Esophagus muscularis mucosa (tissue), 4 donors: ENCODE results near the gene STK24. TPM values are rescaled to one million over a fixed set of nuclear protein-coding genes. Genes with fewer than 3 reads are reported as not detected.

ENCODE experiments used
- DNase-seq: peaks from one replicate; pipeline ENCODE4 v3.0.0-alpha.2; 2017; ENCODE audit errors: extremely low spot score
- H3K27ac ChIP-seq, 4 donors: fragments of 200-600 bp; sonication (generic); replicated peaks in 1 of 4; 1 replicate in 3 of 4; 2 replicates in 1 of 4; pipeline ENCODE4 v1.5.1; 2016 to 2019; ENCODE audit warnings: mild to moderate bottlenecking in 1 of 4
- H3K27me3 ChIP-seq, 4 donors: fragments of 200-600 bp; sonication (generic); one replicate each; pipeline versions ENCODE4 v1.5.1 to v1.6.0; 2016 to 2019
- H3K36me3 ChIP-seq, 4 donors: fragments of 200-600 bp; sonication (generic); one replicate each; pipeline ENCODE4 v1.5.1; 2016 to 2019
- H3K4me1 ChIP-seq, 4 donors: fragments of 200-600 bp; sonication (generic); one replicate each; pipeline ENCODE4 v1.5.1; 2016 to 2019
- H3K4me3 ChIP-seq, 4 donors: fragments of 200-600 bp; sonication (generic); 1 replicate in 2 of 4; 2 replicates in 2 of 4; pipeline ENCODE4 v1.5.1; 2016 to 2019; ENCODE audit warnings: mild to moderate bottlenecking in 4 of 4, moderate library complexity in 1 of 4
- H3K9me3 ChIP-seq, 4 donors: fragments of 200-600 bp; sonication (generic); 1 replicate in 3 of 4; 2 replicates in 1 of 4; pipeline ENCODE4 v1.5.1; 2016 to 2019
- CTCF ChIP-seq, 3 experiments: fragments of 200-600 bp in 2 of 3; fragments of 450-650 bp in 1 of 3; sonication (generic) in 2 of 3; IDR thresholded peaks; one replicate each; pipeline ENCODE4 v1.5.1; 2017 to 2019; ENCODE audit warnings: antibody characterized with exemption in 3 of 3, mild to moderate bottlenecking in 2 of 3, moderate library complexity in 1 of 3
- EP300 ChIP-seq: sonication (generic); formaldehyde crosslinking; IDR thresholded peaks from one replicate; pipeline ENCODE4 v1.6.1; 2017; ENCODE audit warnings: antibody characterized with exemption
- POLR2A ChIP-seq: fragments of 450-650 bp; IDR thresholded peaks from one replicate; pipeline ENCODE4 v1.6.1; 2017; ENCODE audit warnings: antibody characterized with exemption, moderate library complexity, mild to moderate bottlenecking, low read depth
- POLR2AphosphoS5 ChIP-seq, 2 donors: sonication (generic); formaldehyde crosslinking; IDR thresholded peaks; one replicate each; pipeline ENCODE4 v1.6.1; 2017; ENCODE audit warnings: antibody characterized with exemption in 2 of 2
- WGBS: methylation state at CpG from one replicate; pipeline ENCODE4 v1.1.5; 2018; 5-methylcytosine and 5-hydroxymethylcytosine counted together
- intact Hi-C: fragments of 100-400 bp; cut with DNase I; formaldehyde crosslinking; loops from one replicate; pipeline ENCODE4 v1.15.1; 2023
- total RNA-seq, 4 donors: library from RNA; depleted of rRNA; stranded (reverse); fragments of >200 nt; gene quantifications; one replicate each; pipeline versions ENCODE4 v1.1.0 to v1.2.1, GENCODE V29; 2016

Gene STK24
- total RNA-seq, 4 donors from 2014 or later = 61.9 to 108 (median 96.7) TPM

GRCh38 chr13:98586400-98587345 is 9.8 kb upstream of the STK24 start:
- DNase-seq = no peak
- 89% methylated on average over 4 of the region's 4 CpGs for WGBS
- Histone ChIP-seq H3K4me1 (peaks cover 0 to 18% (median 18%) of the 10 kb centered on the region in 4 donors), H3K27me3 (no peaks in the 10 kb centered on the region), H3K4me3 (no peak overlapping the region), H3K27ac (no peak overlapping the region), H3K9me3 (peaks cover 0 to 3% (median 0%) of the 10 kb centered on the region in 4 donors), H3K36me3 (no peaks in the 10 kb centered on the region)
- no peak for TF ChIP-seq POLR2AphosphoS5 (IDR thresholded peaks at IDR 0.05)
- no peak for TF ChIP-seq EP300
- TF ChIP-seq CTCF (IDR thresholded peaks at IDR 0.05) = no peak
- TF ChIP-seq POLR2A = no peak
- intact Hi-C loops = no loop called here

- intact Hi-C loops = no loop called here
- no peak overlapping the region for H3K4me3 ChIP-seq
- 86% methylated on average over 3 of the region's 3 CpGs for WGBS
- H3K27ac ChIP-seq = no peak overlapping the region
- no peaks in the 10 kb centered on the region for H3K36me3 ChIP-seq
- H3K27me3 ChIP-seq = no peaks in the 10 kb centered on the region
- no peak for DNase-seq
- TF ChIP-seq POLR2AphosphoS5 (IDR thresholded peaks at IDR 0.05) = no peak
- TF ChIP-seq EP300 = no peak
- TF ChIP-seq CTCF (IDR thresholded peaks at IDR 0.05) = no peak
- no peak for TF ChIP-seq POLR2A
- peaks cover 0 to 3% (median 0%) of the 10 kb centered on the region in 4 donors for H3K9me3 ChIP-seq
- H3K4me1 ChIP-seq = peaks cover 0 to 24% (median 19%) of the 10 kb centered on the region in 4 donors
Observed at GRCh38 chr13:98585946-98586345, 9.0 kb upstream of the STK24 start.

- Histone ChIP-seq H3K36me3 (no peaks in the 10 kb centered on the region), H3K4me3 (no peak overlapping the region), H3K27me3 (no peaks in the 10 kb centered on the region), H3K27ac (no peak overlapping the region), H3K4me1 (peaks cover 0 to 24% (median 19%) of the 10 kb centered on the region in 4 donors), H3K9me3 (peaks cover 0 to under 1% (median 0%) of the 10 kb centered on the region in 4 donors)
- WGBS = 60% methylated on average over 1 of the region's 5 CpGs
- intact Hi-C loops = no loop called here
- DNase-seq = no peak
- TF ChIP-seq EP300 (no peak), POLR2A (no peak), POLR2AphosphoS5 (IDR thresholded peaks at IDR 0.05) (no peak), CTCF (IDR thresholded peaks at IDR 0.05) (no peak)
Observed at GRCh38 chr13:98585398-98585754, 8.5 kb upstream of the STK24 start.

- Histone ChIP-seq H3K36me3 (no peaks in the 10 kb centered on the region), H3K27ac (no peak overlapping the region), H3K4me3 (no peak overlapping the region), H3K27me3 (no peaks in the 10 kb centered on the region), H3K4me1 (peaks cover 0 to 24% (median 19%) of the 10 kb centered on the region in 4 donors), H3K9me3 (no peaks in the 10 kb centered on the region)
- TF ChIP-seq POLR2AphosphoS5 (IDR thresholded peaks at IDR 0.05) (no peak), EP300 (no peak), POLR2A (no peak)
- DNase-seq = no peak
- intact Hi-C loops = loop anchor here (5.0 kb wide), 1 partner anchor 67 kb away; no protein-coding TSS in a partner anchor
- WGBS = 52% methylated on average over 4 of the region's 4 CpGs
Observed at GRCh38 chr13:98584668-98585397, 7.9 kb upstream of the STK24 start.

- Histone ChIP-seq H3K36me3 (no peaks in the 10 kb centered on the region), H3K9me3 (no peaks in the 10 kb centered on the region)
- no peak for TF ChIP-seq CTCF (IDR thresholded peaks at IDR 0.05)
- no peak for TF ChIP-seq EP300
- TF ChIP-seq POLR2AphosphoS5 (IDR thresholded peaks at IDR 0.05) = no peak
- TF ChIP-seq POLR2A = no peak
Observed at GRCh38 chr13:98582947-98583346, 6.0 kb upstream of the STK24 start.

More at GRCh38 chr13:98582947-98583346, 6.0 kb upstream of the STK24 start:
- WGBS = 89% methylated on average over 6 of the region's 6 CpGs
- intact Hi-C loops = loop anchor here (5.0 kb wide), 1 partner anchor 69 kb away; no protein-coding TSS in a partner anchor
- H3K4me1 ChIP-seq = peaks cover 5 to 38% (median 26%) of the 10 kb centered on the region in 4 donors
- no peak overlapping the region for H3K4me3 ChIP-seq
- no peaks in the 10 kb centered on the region for H3K27me3 ChIP-seq
- no peak overlapping the region for H3K27ac ChIP-seq
- no peak for DNase-seq
